Transverse colon (tissue), 4 donors: ENCODE measurements around the gene KLHDC10. TPM values are rescaled to one million over a fixed set of nuclear protein-coding genes. Genes with fewer than 3 reads are reported as not detected.

Experiments used
- DNase-seq: peaks from one replicate; pipeline ENCODE4 v3.0.0-alpha.2; 2019
- H3K27ac ChIP-seq, 4 donors: fragments of 200-600 bp; sonication (generic); 2 replicates each; pipeline ENCODE4 v1.5.1; 2016 to 2018; ENCODE audit warnings: inconsistent platforms in 4 of 4
- H3K27me3 ChIP-seq: fragments of 200-600 bp; sonication (generic); 2 replicates; pipeline ENCODE4 v1.5.1; 2017; ENCODE audit warnings: inconsistent platforms
- H3K36me3 ChIP-seq, 4 donors: fragments of 200-600 bp; sonication (generic); 2 replicates each; pipeline ENCODE4 v1.5.1; 2017 to 2019; ENCODE audit warnings: inconsistent platforms in 4 of 4
- H3K4me1 ChIP-seq, 4 donors: fragments of 200-600 bp; sonication (generic); 2 replicates each; pipeline ENCODE4 v1.5.1; 2017 to 2020; ENCODE audit warnings: inconsistent platforms in 4 of 4
- H3K4me3 ChIP-seq, 4 donors: fragments of 200-600 bp; sonication (generic); 1 replicate in 1 of 4; 2 replicates in 3 of 4; pipeline versions ENCODE4 v1.5.1 to v1.6.1; 2017 to 2019; ENCODE audit warnings: inconsistent platforms in 4 of 4
- H3K9me3 ChIP-seq, 2 donors: fragments of 200-600 bp; sonication (generic); 2 replicates each; pipeline ENCODE4 v1.5.1; 2017 to 2019; ENCODE audit warnings: inconsistent platforms in 2 of 2
- EP300 ChIP-seq: sonication (generic); formaldehyde crosslinking; IDR thresholded peaks from one replicate; pipeline ENCODE4 v1.6.1; 2017; ENCODE audit warnings: antibody characterized with exemption, low read depth
- POLR2A ChIP-seq: fragments of 450-650 bp; IDR thresholded peaks from one replicate; pipeline ENCODE4 v1.6.1; 2016; ENCODE audit warnings: antibody characterized with exemption, mild to moderate bottlenecking, moderate library complexity
- POLR2AphosphoS5 ChIP-seq, 3 donors: sonication (generic); formaldehyde crosslinking; IDR thresholded peaks; one replicate each; pipeline ENCODE4 v1.6.1; 2016; ENCODE audit warnings: antibody characterized with exemption in 3 of 3
- WGBS, 2 donors: methylation state at CpG; one replicate each; pipeline ENCODE4 v1.1.5; 2018; ENCODE audit warnings: low coverage in 1 of 2; 5-methylcytosine and 5-hydroxymethylcytosine counted together
- in situ Hi-C, 4 donors: fragments of 200-750 bp; cut with MboI; loops; one replicate each; pipeline versions ENCODE4 v1.15.0 to v1.15.1; 2017; ENCODE audit warnings: low sequenced_read_pairs in 3 of 4, low pct_ligation_motif_present in 1 of 4, low pct_unique_long_range_greater_than_20kb in 1 of 4
- intact Hi-C: fragments of 100-400 bp; cut with DNase I; formaldehyde crosslinking; loops from one replicate; pipeline ENCODE4 v1.15.1; 2023; ENCODE audit warnings: low total_unique reads
- total RNA-seq, 4 donors: library from RNA; depleted of rRNA; stranded (reverse); fragments of >200 nt; gene quantifications; one replicate each; pipeline ENCODE4 v1.1.0, GENCODE V29; 2016
- TF ChIP-seq, protein P1 (sequence below), 5 experiments: fragments of 200-600 bp in 3 of 5; fragments of 450-650 bp in 2 of 5; sonication (generic) in 3 of 5; IDR thresholded peaks; 1 replicate in 2 of 5; 2 replicates in 3 of 5; pipeline ENCODE4 v1.5.1; 2016 to 2017; ENCODE audit warnings: antibody characterized with exemption in 5 of 5, inconsistent platforms in 3 of 5, mild to moderate bottlenecking in 2 of 5, moderate library complexity in 1 of 5

The KLHDC10 gene
- total RNA-seq, 4 donors from 2014 or later, result 9.4 to 23.5 (median 15.6) TPM

DNA sequence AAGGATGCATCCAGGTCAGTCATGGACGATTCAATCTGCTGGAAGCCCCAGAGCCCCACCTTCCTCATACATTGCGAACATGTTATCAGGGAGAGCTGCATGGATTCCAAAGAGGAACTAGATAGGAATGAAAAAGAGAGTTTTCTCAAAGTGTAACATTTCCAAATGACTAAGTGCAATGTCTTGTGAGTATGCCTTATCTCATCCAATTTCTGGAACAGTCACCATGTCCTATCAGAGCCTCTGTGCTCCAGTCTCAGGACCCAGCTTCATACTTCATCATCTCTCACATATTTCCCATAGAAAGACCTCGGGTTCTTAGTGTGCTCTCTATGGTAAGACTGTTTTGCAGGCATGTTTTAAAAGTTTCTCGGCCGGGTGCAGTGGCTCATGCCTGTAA, 45.9 kb upstream of the KLHDC10 start:
- WGBS, 2 donors, result 87 to 96% methylated on average over 3 to 5 of the region's 5 CpGs

DNA sequence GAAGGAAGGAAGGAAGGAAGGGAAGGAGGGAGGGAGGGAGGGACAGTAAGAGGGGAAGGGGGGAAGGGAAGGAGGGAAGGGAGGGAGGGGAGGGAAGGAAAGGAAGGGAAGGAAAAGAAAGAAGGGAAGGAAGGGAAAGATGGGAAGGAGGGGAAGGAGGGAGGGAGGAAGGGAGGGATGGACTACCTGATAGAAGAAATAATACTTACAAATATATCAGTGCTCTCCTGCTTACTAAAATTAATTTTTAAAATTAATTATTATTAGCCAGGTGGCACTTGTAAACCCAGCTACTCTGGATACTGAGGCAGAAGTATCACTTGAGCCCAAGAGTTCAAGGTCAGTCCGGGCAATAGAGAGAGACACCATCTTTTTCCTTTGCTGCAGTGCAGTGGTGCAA, 37.6 kb upstream of the KLHDC10 start:
- TF ChIP-seq, protein P1, sequence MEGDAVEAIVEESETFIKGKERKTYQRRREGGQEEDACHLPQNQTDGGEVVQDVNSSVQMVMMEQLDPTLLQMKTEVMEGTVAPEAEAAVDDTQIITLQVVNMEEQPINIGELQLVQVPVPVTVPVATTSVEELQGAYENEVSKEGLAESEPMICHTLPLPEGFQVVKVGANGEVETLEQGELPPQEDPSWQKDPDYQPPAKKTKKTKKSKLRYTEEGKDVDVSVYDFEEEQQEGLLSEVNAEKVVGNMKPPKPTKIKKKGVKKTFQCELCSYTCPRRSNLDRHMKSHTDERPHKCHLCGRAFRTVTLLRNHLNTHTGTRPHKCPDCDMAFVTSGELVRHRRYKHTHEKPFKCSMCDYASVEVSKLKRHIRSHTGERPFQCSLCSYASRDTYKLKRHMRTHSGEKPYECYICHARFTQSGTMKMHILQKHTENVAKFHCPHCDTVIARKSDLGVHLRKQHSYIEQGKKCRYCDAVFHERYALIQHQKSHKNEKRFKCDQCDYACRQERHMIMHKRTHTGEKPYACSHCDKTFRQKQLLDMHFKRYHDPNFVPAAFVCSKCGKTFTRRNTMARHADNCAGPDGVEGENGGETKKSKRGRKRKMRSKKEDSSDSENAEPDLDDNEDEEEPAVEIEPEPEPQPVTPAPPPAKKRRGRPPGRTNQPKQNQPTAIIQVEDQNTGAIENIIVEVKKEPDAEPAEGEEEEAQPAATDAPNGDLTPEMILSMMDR (IDR thresholded peaks at IDR 0.05), result no peak
- TF ChIP-seq POLR2AphosphoS5 (IDR thresholded peaks at IDR 0.05), result no peak
- TF ChIP-seq POLR2A, result no peak
- TF ChIP-seq EP300, result no peak
- H3K4me1 ChIP-seq, result no peaks in the 10 kb centered on the region
- intact Hi-C loops, result no loop called here
- no peaks in the 10 kb centered on the region for H3K27me3 ChIP-seq
- no peak overlapping the region for H3K27ac ChIP-seq
- H3K4me3 ChIP-seq, result no peak overlapping the region
- in situ Hi-C loops, result no loop called here
- WGBS, 2 donors, result 90 to 100% methylated on average over 1 of the region's 1 CpG
- H3K9me3 ChIP-seq, result no peaks in the 10 kb centered on the region
- H3K36me3 ChIP-seq, result peaks cover 0 to 35% (median 8%) of the 10 kb centered on the region in 4 donors
- no peak for DNase-seq

More for the DNA sequence above, 45.9 kb upstream of the KLHDC10 start:
- no peak for TF ChIP-seq POLR2AphosphoS5 (IDR thresholded peaks at IDR 0.05)
- no peak for TF ChIP-seq POLR2A
- TF ChIP-seq, protein P1 (IDR thresholded peaks at IDR 0.05), result no peak
- no peak for TF ChIP-seq EP300
- in situ Hi-C loops (loop anchor here in 3 of 4 donors (25.0 kb wide), 3 partner anchors 187 to 362 kb away; no protein-coding TSS in a partner anchor), intact Hi-C loops (no loop called here)
- H3K27me3 ChIP-seq, result no peaks in the 10 kb centered on the region
- no peaks in the 10 kb centered on the region for H3K4me1 ChIP-seq
- H3K27ac ChIP-seq, result no peak overlapping the region
- H3K9me3 ChIP-seq, result no peaks in the 10 kb centered on the region
- no peak for DNase-seq
- no peak overlapping the region for H3K4me3 ChIP-seq
- H3K36me3 ChIP-seq, result peaks cover 0 to 71% (median 32%) of the 10 kb centered on the region in 4 donors

GRCh38 chr7:130037703-130038102, 32.6 kb upstream of the KLHDC10 start:
- in situ Hi-C loops (no loop called here), intact Hi-C loops (no loop called here)
- no peak overlapping the region for H3K4me3 ChIP-seq
- H3K36me3 ChIP-seq, result peaks cover 0 to 37% (median 5%) of the 10 kb centered on the region in 4 donors
- H3K9me3 ChIP-seq, result no peaks in the 10 kb centered on the region
- no peak for DNase-seq
- TF ChIP-seq EP300, result no peak
- no peak for TF ChIP-seq POLR2AphosphoS5 (IDR thresholded peaks at IDR 0.05)
- TF ChIP-seq, protein P1 (IDR thresholded peaks at IDR 0.05), result no peak
- no peak for TF ChIP-seq POLR2A
- H3K4me1 ChIP-seq, result no peaks in the 10 kb centered on the region
- H3K27me3 ChIP-seq, result no peaks in the 10 kb centered on the region
- H3K27ac ChIP-seq, result no peak overlapping the region

GRCh38 chr7:130040576-130040975, 29.8 kb upstream of the KLHDC10 start:
- Histone ChIP-seq H3K27ac (no peak overlapping the region), H3K4me1 (no peaks in the 10 kb centered on the region), H3K27me3 (no peaks in the 10 kb centered on the region), H3K4me3 (no peak overlapping the region), H3K36me3 (peaks cover 0 to 34% (median 5%) of the 10 kb centered on the region in 4 donors), H3K9me3 (no peaks in the 10 kb centered on the region)
- intact Hi-C loops, result no loop called here
- 94 to 100% methylated on average over 1 to 4 of the region's 4 CpGs for WGBS, 2 donors
- in situ Hi-C loops, result no loop called here
- TF ChIP-seq POLR2AphosphoS5 (IDR thresholded peaks at IDR 0.05), result no peak
- TF ChIP-seq, protein P1 (IDR thresholded peaks at IDR 0.05), result no peak
- TF ChIP-seq POLR2A, result no peak
- no peak for TF ChIP-seq EP300
- DNase-seq, result no peak
